Right atrium auricular region (tissue), 2 donors: ENCODE data around the gene TTLL9. TPM values are rescaled to one million over a fixed set of nuclear protein-coding genes. Genes with fewer than 3 reads are reported as not detected.
A peak's percentile ranks its signal among the peaks of the same experiment; 100 is the strongest.

Experiments
- DNase-seq: peaks from one replicate; pipeline ENCODE4 v3.0.0-alpha.2; 2019; ENCODE audit warnings: low spot score
- H3K27ac ChIP-seq, 2 donors: fragments of 200-600 bp; sonication (generic); 1 replicate in 1 of 2; 2 replicates in 1 of 2; pipeline ENCODE4 v1.5.1; 2016 to 2019
- H3K27me3 ChIP-seq, 2 donors: fragments of 200-600 bp; sonication (generic); one replicate each; pipeline versions ENCODE4 v1.5.1 to v1.6.0; 2017 to 2019
- H3K36me3 ChIP-seq: fragments of 200-600 bp; sonication (generic); one replicate; pipeline ENCODE4 v1.5.1; 2016
- H3K4me1 ChIP-seq, 2 donors: fragments of 200-600 bp; sonication (generic); one replicate each; pipeline versions ENCODE4 v1.5.1 to v1.6.0; 2017 to 2019
- H3K4me3 ChIP-seq, 2 donors: fragments of 200-600 bp; sonication (generic); 1 replicate in 1 of 2; 2 replicates in 1 of 2; pipeline ENCODE4 v1.5.1; 2017 to 2019; ENCODE audit warnings: mild to moderate bottlenecking in 1 of 2, moderate library complexity in 1 of 2
- H3K9me3 ChIP-seq, 2 donors: fragments of 200-600 bp; sonication (generic); one replicate each; pipeline ENCODE4 v1.5.1; 2019
- total RNA-seq, 2 donors: library from RNA; depleted of rRNA; stranded (reverse); fragments of >200 nt; gene quantifications; one replicate each; pipeline ENCODE4 v1.1.0, GENCODE V29; 2016
- TF ChIP-seq, protein P1 (sequence below), 2 donors: fragments of 200-600 bp; sonication (generic); IDR thresholded peaks; one replicate each; pipeline ENCODE4 v1.5.1; 2019; ENCODE audit warnings: antibody characterized with exemption in 2 of 2

TTLL9 gene
- total RNA-seq, 2 donors from 2014 or later, result not detected

DNA sequence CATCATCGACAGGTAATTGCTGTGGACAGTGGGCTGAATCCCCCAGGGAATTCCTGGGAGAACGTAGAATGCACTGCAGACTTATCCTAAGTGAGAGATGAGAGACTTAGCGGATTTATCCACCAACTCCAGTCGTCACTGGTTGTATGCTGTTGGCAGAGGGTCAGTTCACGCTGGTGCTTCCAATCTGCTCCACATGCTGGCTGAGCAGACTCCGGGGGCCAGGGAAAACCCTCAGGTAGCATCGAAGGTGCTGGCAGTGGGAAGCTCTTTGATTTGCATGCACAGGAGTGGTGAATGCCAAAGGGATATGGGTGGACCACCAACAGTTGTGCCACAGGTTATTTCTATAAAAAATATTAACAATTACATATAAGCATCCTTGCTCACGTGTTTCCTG is 20.2 kb downstream of the TTLL9 start:
- no peak overlapping the region for H3K27ac ChIP-seq
- TF ChIP-seq, protein P1, sequence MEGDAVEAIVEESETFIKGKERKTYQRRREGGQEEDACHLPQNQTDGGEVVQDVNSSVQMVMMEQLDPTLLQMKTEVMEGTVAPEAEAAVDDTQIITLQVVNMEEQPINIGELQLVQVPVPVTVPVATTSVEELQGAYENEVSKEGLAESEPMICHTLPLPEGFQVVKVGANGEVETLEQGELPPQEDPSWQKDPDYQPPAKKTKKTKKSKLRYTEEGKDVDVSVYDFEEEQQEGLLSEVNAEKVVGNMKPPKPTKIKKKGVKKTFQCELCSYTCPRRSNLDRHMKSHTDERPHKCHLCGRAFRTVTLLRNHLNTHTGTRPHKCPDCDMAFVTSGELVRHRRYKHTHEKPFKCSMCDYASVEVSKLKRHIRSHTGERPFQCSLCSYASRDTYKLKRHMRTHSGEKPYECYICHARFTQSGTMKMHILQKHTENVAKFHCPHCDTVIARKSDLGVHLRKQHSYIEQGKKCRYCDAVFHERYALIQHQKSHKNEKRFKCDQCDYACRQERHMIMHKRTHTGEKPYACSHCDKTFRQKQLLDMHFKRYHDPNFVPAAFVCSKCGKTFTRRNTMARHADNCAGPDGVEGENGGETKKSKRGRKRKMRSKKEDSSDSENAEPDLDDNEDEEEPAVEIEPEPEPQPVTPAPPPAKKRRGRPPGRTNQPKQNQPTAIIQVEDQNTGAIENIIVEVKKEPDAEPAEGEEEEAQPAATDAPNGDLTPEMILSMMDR (IDR thresholded peaks at IDR 0.05), result no peak
- no peaks in the 10 kb centered on the region for H3K9me3 ChIP-seq
- H3K4me1 ChIP-seq, result no peaks in the 10 kb centered on the region
- H3K27me3 ChIP-seq, result no peaks in the 10 kb centered on the region
- H3K36me3 ChIP-seq, result no peaks in the 10 kb centered on the region
- H3K4me3 ChIP-seq, result no peak overlapping the region
- no peak for DNase-seq

DNA sequence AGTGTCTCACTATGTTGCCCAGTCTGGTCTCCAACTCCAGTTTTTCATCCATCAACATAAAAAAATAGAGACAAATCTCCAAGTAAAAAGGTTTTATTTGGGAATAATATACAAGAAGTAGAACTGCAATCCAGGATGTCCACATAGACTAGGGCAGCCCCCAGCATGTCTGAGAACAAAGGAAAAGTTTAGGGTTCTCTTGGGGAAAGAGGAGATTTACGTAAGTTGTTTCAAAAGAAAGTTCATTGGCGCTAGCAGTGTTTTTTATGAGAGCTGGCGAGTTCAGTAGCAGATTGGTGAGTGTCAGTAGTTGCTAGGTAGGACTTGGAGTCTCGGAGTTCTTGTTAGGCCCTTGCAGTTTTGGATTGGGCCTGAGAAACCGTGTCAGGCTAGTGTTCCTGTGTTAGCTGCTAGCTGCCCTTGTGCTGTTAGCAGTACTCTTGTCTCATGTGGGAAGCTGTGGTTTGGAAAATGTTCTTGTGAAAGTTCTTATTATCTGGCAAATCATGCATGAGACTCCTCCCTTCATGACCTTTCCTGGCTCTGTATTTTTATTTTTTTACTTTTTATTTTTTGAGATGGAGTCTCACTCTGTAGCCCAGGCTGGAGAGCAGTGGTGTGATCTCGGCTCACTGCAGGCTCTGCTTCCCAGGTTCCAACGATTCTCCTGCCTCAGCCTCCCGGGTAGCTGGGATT is 24.7 kb downstream of the TTLL9 start:
- TF ChIP-seq, protein P1 (IDR thresholded peaks at IDR 0.05), result no peak
- no peaks in the 10 kb centered on the region for H3K9me3 ChIP-seq
- H3K4me3 ChIP-seq, result no peak overlapping the region
- H3K27ac ChIP-seq, result peak overlapping the region; percentile 51 to 56
- no peaks in the 10 kb centered on the region for H3K4me1 ChIP-seq
- H3K27me3 ChIP-seq, result no peaks in the 10 kb centered on the region
- peak; percentile 78 for DNase-seq
- no peaks in the 10 kb centered on the region for H3K36me3 ChIP-seq

DNA sequence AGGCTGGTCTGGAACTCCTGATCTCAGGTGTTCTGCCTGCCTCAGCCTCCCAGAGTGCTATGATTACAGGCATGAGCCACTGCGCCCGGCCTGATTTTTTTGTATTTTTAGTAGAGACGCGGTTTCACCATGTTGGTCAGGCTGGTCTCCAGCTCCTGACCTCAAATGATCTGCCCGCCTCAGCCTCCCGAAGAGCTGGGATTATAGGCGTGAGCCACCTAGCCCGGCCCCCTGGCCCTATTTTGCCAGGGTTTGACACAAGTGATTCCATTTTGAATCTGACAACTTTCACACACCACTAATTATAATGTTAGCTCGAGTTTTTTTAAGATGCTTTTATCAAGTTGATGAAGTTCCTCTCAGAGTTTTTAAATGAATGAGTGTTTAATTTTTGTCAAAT is 25.6 kb downstream of the TTLL9 start:
- Histone ChIP-seq H3K9me3 (no peaks in the 10 kb centered on the region), H3K4me1 (no peaks in the 10 kb centered on the region), H3K27ac (peak overlapping the region; percentile 51 to 56), H3K27me3 (no peaks in the 10 kb centered on the region), H3K36me3 (no peaks in the 10 kb centered on the region), H3K4me3 (no peak overlapping the region)
- TF ChIP-seq, protein P1 (IDR thresholded peaks at IDR 0.05), result no peak
- no peak for DNase-seq

DNA sequence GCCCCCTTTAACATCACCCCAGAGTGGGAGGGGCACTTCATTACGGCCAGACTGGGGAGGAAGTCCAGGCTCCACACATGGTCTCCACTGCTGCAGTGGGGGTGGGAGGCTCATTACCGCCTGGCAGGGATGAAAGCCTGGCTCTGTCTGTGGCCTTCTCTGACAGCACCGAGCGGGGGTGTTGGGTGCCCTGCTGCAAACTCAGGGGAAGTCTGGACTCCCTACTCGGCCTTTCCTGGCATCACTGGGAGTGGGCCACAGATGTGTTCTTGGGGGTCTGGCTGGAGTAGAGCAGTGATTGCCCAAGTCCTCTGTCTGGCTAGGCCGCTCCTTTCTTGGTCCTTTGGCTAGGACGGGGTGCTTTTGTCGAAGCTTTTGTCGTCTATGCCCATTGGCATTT is 27.1 kb downstream of the TTLL9 start:
- no peaks in the 10 kb centered on the region for H3K9me3 ChIP-seq
- no peaks in the 10 kb centered on the region for H3K36me3 ChIP-seq
- no peak overlapping the region for H3K27ac ChIP-seq
- H3K27me3 ChIP-seq, result no peaks in the 10 kb centered on the region
- no peak overlapping the region for H3K4me3 ChIP-seq
- TF ChIP-seq, protein P1 (IDR thresholded peaks at IDR 0.05), result no peak
- no peaks in the 10 kb centered on the region for H3K4me1 ChIP-seq
- DNase-seq, result no peak

DNA sequence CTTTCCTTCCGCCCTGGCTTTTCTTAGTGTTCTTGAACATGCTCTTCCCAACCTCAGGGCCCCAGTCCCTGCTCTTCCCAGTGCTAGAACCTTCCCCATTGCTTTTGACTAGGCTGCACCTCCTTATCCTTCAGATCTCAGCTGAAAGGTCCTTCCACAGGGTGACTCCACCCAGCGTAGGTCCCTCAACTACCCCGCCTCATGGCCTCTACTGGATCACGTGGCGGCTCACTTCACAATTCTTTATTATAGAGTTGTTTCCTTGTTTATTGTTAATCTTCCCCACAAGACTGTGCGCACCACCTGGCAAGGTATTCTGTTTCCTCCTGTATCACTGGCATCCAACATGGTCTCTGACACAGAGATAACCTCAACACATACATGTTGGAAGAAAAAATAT is 31.2 kb downstream of the TTLL9 start:
- H3K27ac ChIP-seq, result no peak overlapping the region
- no peak for DNase-seq
- H3K36me3 ChIP-seq, result no peaks in the 10 kb centered on the region
- no peaks in the 10 kb centered on the region for H3K4me1 ChIP-seq
- no peaks in the 10 kb centered on the region for H3K27me3 ChIP-seq
- H3K9me3 ChIP-seq, result no peaks in the 10 kb centered on the region
- no peak overlapping the region for H3K4me3 ChIP-seq
- TF ChIP-seq, protein P1 (IDR thresholded peaks at IDR 0.05), result no peak
